Esophagus squamous epithelium (tissue), 5 donors: ENCODE measurements around the gene EEF1AKMT3. TPM values are rescaled to one million over a fixed set of nuclear protein-coding genes. Genes with fewer than 3 reads are reported as not detected.

Experiments
- DNase-seq: peaks from one replicate; lab custom pipeline; 2025; lab: John Stamatoyannopoulos, UW
- H3K27ac ChIP-seq, 4 donors: fragments of 200-600 bp; sonication (generic); one replicate each; pipeline ENCODE4 v1.5.1; 2016 to 2019; ENCODE audit warnings: mild to moderate bottlenecking in 1 of 4
- H3K27me3 ChIP-seq, 4 donors: fragments of 200-600 bp; sonication (generic); 1 replicate in 3 of 4; 2 replicates in 1 of 4; pipeline versions ENCODE4 v1.5.1 to v1.6.0; 2017 to 2021; ENCODE audit warnings: antibody characterized with exemption in 1 of 4
- H3K36me3 ChIP-seq, 3 donors: fragments of 200-600 bp; sonication (generic); one replicate each; pipeline ENCODE4 v1.5.1; 2016 to 2019
- H3K4me1 ChIP-seq, 3 donors: fragments of 200-600 bp; sonication (generic); one replicate each; pipeline ENCODE4 v1.5.1; 2017 to 2019
- H3K4me3 ChIP-seq, 4 donors: fragments of 200-600 bp; sonication (generic); 1 replicate in 3 of 4; 2 replicates in 1 of 4; pipeline ENCODE4 v1.5.1; 2016 to 2019; ENCODE audit warnings: mild to moderate bottlenecking in 2 of 4, moderate library complexity in 1 of 4
- H3K9me3 ChIP-seq, 3 donors: fragments of 200-600 bp; sonication (generic); one replicate each; pipeline ENCODE4 v1.5.1; 2016 to 2019
- POLR2A ChIP-seq, 4 donors: fragments of 450-650 bp; IDR thresholded peaks; one replicate each; pipeline ENCODE4 v1.6.1; 2017; ENCODE audit warnings: antibody characterized with exemption in 4 of 4, mild to moderate bottlenecking in 4 of 4, moderate library complexity in 3 of 4
- WGBS, 2 donors: methylation state at CpG; one replicate each; pipeline ENCODE4 v1.1.5; 2018; 5-methylcytosine and 5-hydroxymethylcytosine counted together
- intact Hi-C: fragments of 100-400 bp; cut with DNase I; formaldehyde crosslinking; loops from one replicate; pipeline ENCODE4 v1.15.0; 2022
- total RNA-seq, 4 donors: library from RNA; depleted of rRNA; stranded (reverse); fragments of >200 nt; gene quantifications; one replicate each; pipeline ENCODE4 v1.1.0, GENCODE V29; 2016
- TF ChIP-seq, protein P1 (sequence below), 6 experiments: fragments of 450-650 bp in 4 of 6; fragments of 200-600 bp in 2 of 6; sonication (generic) in 2 of 6; IDR thresholded peaks; one replicate each; pipeline ENCODE4 v1.5.1; 2016 to 2019; ENCODE audit warnings: antibody characterized with exemption in 6 of 6, mild to moderate bottlenecking in 4 of 6, moderate library complexity in 4 of 6
- donor health status: DM: yes; HTN: yes; CAD: no.

The EEF1AKMT3 gene
- total RNA-seq, 4 donors from 2014 or later: 2.6 to 7.6 (median 3.7) TPM

DNA sequence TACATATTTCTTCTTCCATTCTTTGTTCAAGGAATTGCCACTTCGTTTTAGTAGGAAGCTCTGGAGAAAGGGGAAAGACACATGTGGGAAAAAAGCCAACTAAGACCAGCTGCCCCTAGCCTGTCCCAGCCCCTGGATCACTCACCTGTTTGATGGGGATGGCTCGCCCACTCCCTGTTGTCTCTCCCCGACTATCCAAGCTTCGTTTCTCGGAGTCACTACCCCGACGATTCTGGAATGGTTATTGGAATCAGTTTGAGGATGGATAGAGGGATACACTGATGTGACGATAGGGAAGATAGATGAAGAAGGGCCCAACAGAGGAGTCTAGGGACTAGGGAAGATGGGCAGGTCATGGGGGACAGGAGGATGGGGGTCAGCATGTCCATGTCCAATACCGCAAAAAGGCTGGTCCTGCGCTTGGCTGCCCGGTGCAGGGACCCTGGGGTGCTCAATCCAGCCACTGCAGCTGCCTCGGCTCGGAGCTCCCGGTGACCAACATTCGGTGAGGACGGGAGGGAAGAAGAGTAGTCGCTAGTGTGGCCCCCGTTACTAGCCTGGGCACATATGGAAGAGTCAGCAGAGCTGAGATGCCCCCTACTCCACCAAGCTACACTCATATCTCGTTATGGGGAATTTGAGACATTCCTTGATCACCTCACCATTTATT lies 40.9 kb upstream of the EEF1AKMT3 start:
- TF ChIP-seq, protein P1, sequence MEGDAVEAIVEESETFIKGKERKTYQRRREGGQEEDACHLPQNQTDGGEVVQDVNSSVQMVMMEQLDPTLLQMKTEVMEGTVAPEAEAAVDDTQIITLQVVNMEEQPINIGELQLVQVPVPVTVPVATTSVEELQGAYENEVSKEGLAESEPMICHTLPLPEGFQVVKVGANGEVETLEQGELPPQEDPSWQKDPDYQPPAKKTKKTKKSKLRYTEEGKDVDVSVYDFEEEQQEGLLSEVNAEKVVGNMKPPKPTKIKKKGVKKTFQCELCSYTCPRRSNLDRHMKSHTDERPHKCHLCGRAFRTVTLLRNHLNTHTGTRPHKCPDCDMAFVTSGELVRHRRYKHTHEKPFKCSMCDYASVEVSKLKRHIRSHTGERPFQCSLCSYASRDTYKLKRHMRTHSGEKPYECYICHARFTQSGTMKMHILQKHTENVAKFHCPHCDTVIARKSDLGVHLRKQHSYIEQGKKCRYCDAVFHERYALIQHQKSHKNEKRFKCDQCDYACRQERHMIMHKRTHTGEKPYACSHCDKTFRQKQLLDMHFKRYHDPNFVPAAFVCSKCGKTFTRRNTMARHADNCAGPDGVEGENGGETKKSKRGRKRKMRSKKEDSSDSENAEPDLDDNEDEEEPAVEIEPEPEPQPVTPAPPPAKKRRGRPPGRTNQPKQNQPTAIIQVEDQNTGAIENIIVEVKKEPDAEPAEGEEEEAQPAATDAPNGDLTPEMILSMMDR (IDR thresholded peaks at IDR 0.05): no peak
- no peak for TF ChIP-seq POLR2A (IDR thresholded peaks at IDR 0.05)
- intact Hi-C loops: no loop called here
- Histone ChIP-seq H3K4me1 (peaks cover 14 to 26% (median 16%) of the 10 kb centered on the region in 3 donors), H3K27ac (no peak overlapping the region), H3K9me3 (no peaks in the 10 kb centered on the region), H3K4me3 (no peak overlapping the region), H3K36me3 (peaks cover 0 to 10% (median 0%) of the 10 kb centered on the region in 3 donors), H3K27me3 (peaks cover 8 to 50% (median 12%) of the 10 kb centered on the region in 4 donors)
- 80 to 81% methylated on average over 14 to 17 of the region's 19 CpGs for WGBS, 2 donors
- DNase-seq: no peak

DNA sequence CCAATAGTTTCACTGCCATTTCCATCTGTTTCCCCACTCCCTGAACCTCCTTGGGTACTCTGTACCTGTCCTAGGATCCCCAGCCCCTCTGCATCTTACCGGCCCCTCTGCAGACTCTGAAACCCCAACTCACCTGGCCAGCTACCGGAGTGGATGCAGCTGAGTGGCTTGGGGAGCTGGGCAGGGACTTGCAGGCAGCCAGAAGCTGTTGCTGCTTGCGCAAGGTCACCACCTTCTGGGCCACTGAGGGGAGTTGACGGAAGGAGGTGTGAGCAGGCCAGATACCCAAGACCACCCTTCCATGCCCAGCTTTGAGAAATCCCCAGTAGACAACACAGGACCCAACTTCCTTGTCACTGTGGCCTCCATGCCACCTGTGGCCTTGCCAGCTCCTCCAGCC lies 40.1 kb upstream of the EEF1AKMT3 start:
- no peak for DNase-seq
- peaks cover 0 to 15% (median 0%) of the 10 kb centered on the region in 3 donors for H3K36me3 ChIP-seq
- intact Hi-C loops: no loop called here
- WGBS, 2 donors: 67 to 93% methylated on average over 1 to 2 of the region's 4 CpGs
- peaks cover 12 to 57% (median 18%) of the 10 kb centered on the region in 4 donors for H3K27me3 ChIP-seq
- no peak overlapping the region for H3K4me3 ChIP-seq
- H3K9me3 ChIP-seq: no peaks in the 10 kb centered on the region
- peaks cover 13 to 26% (median 16%) of the 10 kb centered on the region in 3 donors for H3K4me1 ChIP-seq
- no peak overlapping the region for H3K27ac ChIP-seq
- no peak for TF ChIP-seq POLR2A (IDR thresholded peaks at IDR 0.05)
- TF ChIP-seq, protein P1 (IDR thresholded peaks at IDR 0.05): no peak

DNA sequence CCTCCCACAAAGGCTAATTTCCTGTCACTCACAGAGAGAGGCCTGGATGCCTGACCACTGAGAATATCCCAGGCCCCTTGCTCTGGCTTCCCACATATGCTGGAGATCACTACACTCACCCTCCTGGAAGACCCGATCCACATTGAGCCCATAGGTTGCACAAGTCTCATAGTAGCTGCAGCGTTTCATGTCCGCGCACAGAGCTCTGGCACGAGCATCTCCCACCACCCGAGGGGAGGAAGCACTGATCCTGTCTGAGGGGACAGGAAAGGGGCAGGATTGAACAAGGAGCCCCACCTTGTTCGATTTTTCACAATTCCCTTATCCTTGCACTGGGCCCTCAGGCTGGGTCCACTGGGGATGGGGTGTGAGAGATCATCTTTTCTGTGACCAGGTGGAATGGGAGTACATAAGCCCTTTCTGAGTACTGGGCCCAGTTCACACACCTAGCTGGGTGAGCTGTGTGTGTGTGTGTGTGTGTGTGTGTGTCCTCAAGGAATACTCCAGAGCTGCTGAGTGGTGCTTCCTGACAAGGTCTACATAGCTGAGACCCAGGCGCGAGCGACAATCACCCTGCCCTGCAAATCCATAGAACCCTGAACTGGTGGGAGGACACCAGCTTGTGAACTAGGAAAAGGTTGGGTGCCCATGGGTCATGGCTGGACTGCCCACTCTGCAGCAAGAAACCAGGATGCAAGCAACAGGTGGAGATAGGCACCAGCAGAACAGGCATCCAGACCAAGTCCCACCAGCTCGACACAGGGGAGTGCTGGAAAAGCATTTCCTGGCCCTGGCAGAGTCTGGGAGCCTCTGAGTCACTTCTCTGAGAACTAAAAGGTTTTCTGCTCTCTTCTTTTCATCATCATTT lies 39.5 kb upstream of the EEF1AKMT3 start:
- peaks cover 16 to 64% (median 24%) of the 10 kb centered on the region in 4 donors for H3K27me3 ChIP-seq
- peaks cover 17 to 28% (median 18%) of the 10 kb centered on the region in 3 donors for H3K4me1 ChIP-seq
- H3K9me3 ChIP-seq: no peaks in the 10 kb centered on the region
- H3K4me3 ChIP-seq: no peak overlapping the region
- peaks cover 0 to 19% (median 0%) of the 10 kb centered on the region in 3 donors for H3K36me3 ChIP-seq
- H3K27ac ChIP-seq: no peak overlapping the region
- intact Hi-C loops: no loop called here
- WGBS, 2 donors: 68 to 94% methylated on average over 2 to 6 of the region's 11 CpGs
- TF ChIP-seq POLR2A (IDR thresholded peaks at IDR 0.05): no peak
- TF ChIP-seq, protein P1 (IDR thresholded peaks at IDR 0.05): no peak
- no peak for DNase-seq

DNA sequence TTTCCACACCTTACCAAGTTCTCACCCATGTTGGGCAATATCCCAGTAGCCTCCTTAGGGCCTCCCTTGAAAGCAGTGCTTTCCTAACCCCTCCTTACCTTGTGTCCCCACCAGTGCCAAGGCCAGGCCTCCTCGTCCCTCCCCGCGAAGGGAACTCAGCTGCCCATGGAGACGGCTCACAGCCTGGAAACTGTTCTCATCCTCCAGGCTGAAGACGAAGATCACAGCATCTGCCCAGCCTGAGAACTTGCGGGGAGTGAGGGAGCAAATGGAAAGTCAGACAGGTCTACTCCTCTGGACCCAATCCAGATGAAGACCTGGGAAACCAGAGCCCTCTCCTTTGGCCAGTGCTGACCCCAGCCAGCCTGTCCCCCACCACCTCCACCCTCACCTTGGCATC lies 38.5 kb upstream of the EEF1AKMT3 start:
- Histone ChIP-seq H3K27me3 (peaks cover 23 to 74% (median 34%) of the 10 kb centered on the region in 4 donors), H3K27ac (no peak overlapping the region), H3K4me3 (no peak overlapping the region), H3K9me3 (no peaks in the 10 kb centered on the region), H3K4me1 (peaks cover 25 to 37% (median 27%) of the 10 kb centered on the region in 3 donors), H3K36me3 (peaks cover 0 to 19% (median 0%) of the 10 kb centered on the region in 3 donors)
- intact Hi-C loops: no loop called here
- 80 to 89% methylated on average over 1 to 5 of the region's 6 CpGs for WGBS, 2 donors
- DNase-seq: no peak
- TF ChIP-seq POLR2A (IDR thresholded peaks at IDR 0.05): no peak
- TF ChIP-seq, protein P1 (IDR thresholded peaks at IDR 0.05): no peak
